GM21381 (cell line): Measurements from ENCODE around the gene KIF20A.
"Not testable (repeated sequence)": the region's sequence is repeated elsewhere in the genome, so short reads cannot be mapped to it uniquely, and the experiment has no call there.

Source experiments
- ATAC-seq: cut with Tn5 transposase; IDR thresholded peaks from one replicate; pipeline ENCODE4 v1.9.1; 2021; ENCODE audit warnings: mild to moderate bottlenecking, moderate library complexity; ENCODE audit not compliant: unreplicated experiment

The KIF20A gene

GRCh38 chr5:138182808-138183207, 3.9 kb downstream of the KIF20A start:
- no peak for ATAC-seq

- no peak for ATAC-seq
Measured at GRCh38 chr5:138186002-138186447, 7.1 kb downstream of the KIF20A start.

- ATAC-seq = no peak
Measured at GRCh38 chr5:138188626-138189025, 9.7 kb downstream of the KIF20A start.

GRCh38 chr5:138192826-138193225, 13.9 kb downstream of the KIF20A start:
- no peak for ATAC-seq

GRCh38 chr5:138193859-138194258, 14.9 kb downstream of the KIF20A start:
- not testable (repeated sequence) for ATAC-seq

- no peak for ATAC-seq
Measured at GRCh38 chr5:138210985-138211384, 32.1 kb downstream of the KIF20A start.

- no peak for ATAC-seq
Measured at GRCh38 chr5:138212828-138213160, 33.9 kb downstream of the KIF20A start.

GRCh38 chr5:138213161-138214029, 34.5 kb downstream of the KIF20A start, which contains the start of gene CDC23:
Gene CDC23 (minus strand): TSS chr5:138213323. CDS start chr5:138213312, 11 bp downstream.
- peak; percentile 93 for ATAC-seq

- no peak for ATAC-seq
Measured at GRCh38 chr5:138216799-138217198, 37.9 kb downstream of the KIF20A start.

GRCh38 chr5:138223532-138223931, 44.6 kb downstream of the KIF20A start:
- ATAC-seq = no peak

GRCh38 chr5:138224712-138225111, 45.8 kb downstream of the KIF20A start:
- no peak for ATAC-seq

- ATAC-seq = no peak
Measured at GRCh38 chr5:138226910-138227309, 48.0 kb downstream of the KIF20A start.

GRCh38 chr5:138229387-138229786, 50.5 kb downstream of the KIF20A start:
- no peak for ATAC-seq

GRCh38 chr5:138230261-138230660, 51.3 kb downstream of the KIF20A start:
- no peak for ATAC-seq

GRCh38 chr5:138230981-138231589, 52.2 kb downstream of the KIF20A start:
- no peak for ATAC-seq

GRCh38 chr5:138233280-138233679, 54.4 kb downstream of the KIF20A start:
- no peak for ATAC-seq

- no peak for ATAC-seq
Measured at GRCh38 chr5:138234651-138235050, 55.7 kb downstream of the KIF20A start.
